Islet of Langerhans (tissue), 1 donor: ENCODE results near the gene INS.
"Not testable (repeated sequence)": the region's sequence is repeated elsewhere in the genome, so short reads cannot be mapped to it uniquely, and the experiment has no call there.

Source experiments
- FAIRE-seq: peaks from one replicate; lab custom pipeline; 2011; peaks lifted over from hg19 to GRCh38; lab: Jason Lieb, UNC

INS gene

GRCh38 chr11:2131371-2132236 lies 29.4 kb downstream of the INS start:
- no peak for FAIRE-seq

GRCh38 chr11:2130881-2131352 lies 30.1 kb downstream of the INS start:
- FAIRE-seq: no peak

- FAIRE-seq: no peak
These were observed 31.2 kb downstream of the INS start for GRCh38 chr11:2129699-2130366.

GRCh38 chr11:2129308-2129698 lies 31.7 kb downstream of the INS start:
- no peak for FAIRE-seq

GRCh38 chr11:2128511-2129307 lies 32.3 kb downstream of the INS start:
- no peak for FAIRE-seq

GRCh38 chr11:2128130-2128510 lies 32.9 kb downstream of the INS start:
- no peak for FAIRE-seq

- no peak for FAIRE-seq
These were observed 33.4 kb downstream of the INS start for GRCh38 chr11:2127482-2128129.

- FAIRE-seq: no peak
These were observed 34.4 kb downstream of the INS start for GRCh38 chr11:2126520-2127085.

GRCh38 chr11:2124736-2125484 lies 36.1 kb downstream of the INS start:
- not testable (repeated sequence) for FAIRE-seq

GRCh38 chr11:2123628-2123960 lies 37.4 kb downstream of the INS start:
- FAIRE-seq: no peak

GRCh38 chr11:2122907-2123627 lies 37.9 kb downstream of the INS start:
- no peak for FAIRE-seq

GRCh38 chr11:2122222-2122906 lies 38.6 kb downstream of the INS start:
- no peak for FAIRE-seq

GRCh38 chr11:2121227-2122130 lies 39.5 kb downstream of the INS start:
- no peak for FAIRE-seq

- no peak for FAIRE-seq
These were observed 40.5 kb downstream of the INS start for GRCh38 chr11:2120359-2121100.

- no peak for FAIRE-seq
These were observed 42.3 kb downstream of the INS start for GRCh38 chr11:2118677-2119076.

- no peak for FAIRE-seq
These were observed 44.3 kb downstream of the INS start for GRCh38 chr11:2116680-2117079.

- no peak for FAIRE-seq
These were observed 45.7 kb downstream of the INS start for GRCh38 chr11:2115308-2115707.
